ENCODE results near the gene RASGEF1C.

RASGEF1C gene

GRCh38 chr5:180209137-180209581 is at the start of gene RASGEF1C:
Gene RASGEF1C (minus strand): TSS chr5:180209211. CDS start chr5:180138052, 71,159 bp downstream.
- DNase-seq (ENCODE audit: low read depth in 3 of 3), result peak; percentile 30 to 64 (median 47)

DNA sequence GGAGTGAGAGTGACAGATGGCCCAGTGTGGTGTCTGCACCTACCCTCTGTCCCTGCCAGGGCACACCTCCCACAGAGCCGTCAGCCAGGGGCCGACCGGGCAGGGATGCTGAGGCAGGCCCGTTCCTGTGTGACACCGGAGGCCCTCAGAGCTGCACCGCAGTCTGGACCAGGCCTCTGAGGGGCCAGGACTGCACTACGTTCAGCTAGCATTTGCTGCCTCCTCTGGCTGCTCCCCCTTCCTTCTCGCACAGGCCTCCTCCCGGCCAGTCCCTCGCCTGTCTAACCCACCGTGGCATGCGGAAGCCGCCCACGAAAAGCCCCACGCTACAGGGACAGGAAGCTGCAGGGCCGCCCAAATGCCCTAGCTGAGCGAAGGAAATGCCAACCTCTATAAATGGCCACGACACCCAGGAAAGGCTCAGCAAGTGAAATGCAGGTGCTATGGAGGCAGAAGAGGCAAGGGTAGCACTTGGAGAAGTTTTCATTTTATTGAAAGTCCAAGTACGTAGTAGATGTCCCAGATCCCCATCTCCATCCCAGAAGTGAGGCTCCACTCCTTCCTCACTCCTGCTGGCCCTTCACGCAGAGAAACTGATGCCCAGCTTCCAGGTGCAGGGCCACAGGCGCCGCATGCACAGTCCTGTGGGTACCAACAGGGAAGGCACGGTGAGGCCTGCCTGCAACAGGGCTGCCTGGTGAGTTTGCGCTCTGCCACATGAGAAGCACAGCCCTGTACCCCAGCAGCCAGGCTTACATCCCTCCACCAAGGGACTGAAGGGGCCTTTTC is 44.2 kb upstream of the RASGEF1C start:
- no peak for DNase-seq (ENCODE audit: low read depth in 3 of 3)

DNA sequence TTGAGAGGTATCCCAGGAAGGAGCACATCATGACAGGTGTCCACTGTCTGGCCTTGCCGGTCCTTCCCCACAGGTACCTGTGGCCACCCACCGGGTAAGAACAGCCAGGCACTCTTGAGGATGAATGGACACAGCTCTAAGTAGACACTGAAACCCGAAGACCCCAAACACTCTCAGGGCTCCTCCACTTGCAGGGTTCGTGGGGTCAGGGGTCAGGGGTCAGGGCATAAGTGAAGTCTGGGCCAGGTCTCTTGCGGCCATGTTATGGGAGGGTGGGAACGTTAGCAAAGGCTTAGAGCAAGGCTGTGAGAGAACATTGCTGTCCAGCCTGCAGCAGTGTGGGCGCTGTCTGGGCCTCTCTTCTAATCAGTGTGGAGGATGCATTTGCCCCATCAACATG is 42.9 kb upstream of the RASGEF1C start:
- DNase-seq (ENCODE audit: low read depth in 3 of 3), result no peak

DNA sequence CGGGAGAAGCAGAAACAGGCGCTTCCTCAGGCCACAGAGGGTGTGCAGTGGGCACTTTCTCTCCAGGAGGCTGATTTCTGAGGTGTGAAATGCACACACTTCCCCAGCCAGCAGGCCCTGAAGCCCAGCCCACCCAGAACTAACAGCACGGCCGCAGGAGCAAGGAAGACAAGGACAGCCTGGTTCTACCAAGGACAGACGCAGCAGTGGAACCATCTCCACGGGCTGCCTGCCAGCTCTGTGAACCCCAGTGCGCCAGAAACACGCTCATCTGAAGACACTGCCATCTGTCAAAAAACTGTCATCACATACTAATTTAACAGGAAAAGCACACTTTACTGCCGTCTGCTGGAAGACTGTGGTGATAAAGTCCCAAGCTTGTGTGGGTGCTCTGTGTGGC is 42.1 kb upstream of the RASGEF1C start:
- DNase-seq (ENCODE audit: low read depth in 3 of 3), result no peak

GRCh38 chr5:180250329-180250728 is 41.3 kb upstream of the RASGEF1C start:
- DNase-seq (ENCODE audit: low read depth in 3 of 3), result no peak

- DNase-seq (ENCODE audit: low read depth in 3 of 3), result no peak
Observed at GRCh38 chr5:180241600-180241999, 32.6 kb upstream of the RASGEF1C start.

GRCh38 chr5:180238631-180239030 is 29.6 kb upstream of the RASGEF1C start:
- no peak for DNase-seq (ENCODE audit: low read depth in 3 of 3)

GRCh38 chr5:180235846-180236245 is 26.8 kb upstream of the RASGEF1C start:
- DNase-seq (ENCODE audit: low read depth in 3 of 3), result no peak

GRCh38 chr5:180235077-180235476 is 26.1 kb upstream of the RASGEF1C start:
- DNase-seq (ENCODE audit: low read depth in 3 of 3), result no peak

DNA sequence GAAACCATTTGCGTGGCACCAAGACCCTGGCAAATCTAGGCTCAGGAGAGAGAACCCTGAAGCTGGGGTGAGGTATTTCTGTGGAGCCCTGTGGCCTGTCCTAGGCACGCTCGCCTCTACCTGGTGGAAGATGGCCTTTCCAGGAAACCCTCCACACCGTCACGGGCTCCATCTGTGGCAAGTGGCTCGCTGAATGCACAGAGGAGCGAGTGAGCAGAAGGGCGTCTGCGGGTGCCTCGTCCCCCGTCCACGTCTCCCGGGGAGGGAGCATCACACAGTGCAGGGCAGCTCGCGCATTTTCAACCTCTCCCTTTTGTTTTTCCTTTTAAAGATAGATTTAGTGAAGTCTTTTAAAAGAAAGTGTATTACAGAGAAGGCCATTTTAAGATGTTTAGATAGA is 25.3 kb upstream of the RASGEF1C start:
- no peak for DNase-seq (ENCODE audit: low read depth in 3 of 3)

- no peak for DNase-seq (ENCODE audit: low read depth in 3 of 3)
Observed at GRCh38 chr5:180233729-180234128, 24.7 kb upstream of the RASGEF1C start.

GRCh38 chr5:180230017-180230416 is 21.0 kb upstream of the RASGEF1C start:
- no peak for DNase-seq (ENCODE audit: low read depth in 3 of 3)

GRCh38 chr5:180222056-180222455 is 13.0 kb upstream of the RASGEF1C start:
- no peak for DNase-seq (ENCODE audit: low read depth in 3 of 3)

- DNase-seq (ENCODE audit: low read depth in 3 of 3), result no peak
Observed at GRCh38 chr5:180217797-180218196, 8.8 kb upstream of the RASGEF1C start.

- DNase-seq (ENCODE audit: low read depth in 3 of 3), result no peak
Observed at GRCh38 chr5:180216646-180217171, 7.7 kb upstream of the RASGEF1C start.

DNA sequence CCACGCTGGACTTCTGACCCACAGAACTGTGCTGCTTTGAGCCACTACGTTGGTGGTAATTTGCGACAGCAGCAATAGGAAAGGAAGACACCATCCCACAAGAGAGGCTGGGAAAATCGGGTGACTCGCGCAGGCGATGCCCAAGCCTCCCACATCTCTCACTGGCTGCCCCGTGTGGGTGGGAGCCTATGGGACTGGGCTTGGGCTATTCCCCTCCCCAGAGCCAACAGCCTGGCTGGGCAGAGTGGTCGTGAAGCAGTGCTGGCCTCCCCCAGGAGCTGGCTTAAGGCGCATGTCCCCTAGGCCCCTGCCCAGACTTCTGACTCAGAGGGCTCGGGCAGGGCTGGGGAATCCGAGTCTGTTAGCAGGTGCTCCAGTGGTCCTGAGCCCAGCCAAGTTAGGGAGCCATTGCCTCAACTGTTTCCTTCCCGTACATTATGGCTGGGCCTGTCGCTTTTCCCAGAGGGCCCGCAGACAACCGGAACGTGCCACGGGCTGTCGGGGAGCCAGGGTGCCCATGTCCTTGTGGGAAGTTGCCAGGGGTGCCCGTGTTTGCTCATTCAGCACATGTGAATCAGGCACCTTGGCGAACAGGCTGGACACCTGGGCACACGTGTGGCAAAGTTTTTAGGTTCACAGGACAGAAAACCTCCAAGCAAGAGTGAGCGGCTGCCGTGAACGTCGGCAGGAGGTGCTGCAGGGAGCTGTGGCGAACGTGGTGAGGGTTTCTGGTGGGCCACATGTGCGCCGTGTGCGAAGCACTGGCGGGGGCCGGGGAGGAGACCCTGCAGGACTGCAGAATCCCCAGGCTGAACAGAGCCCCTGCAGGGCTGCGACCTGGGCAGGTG is 7.0 kb upstream of the RASGEF1C start:
- no peak for DNase-seq (ENCODE audit: low read depth in 3 of 3)

- DNase-seq (ENCODE audit: low read depth in 3 of 3), result no peak
Observed at GRCh38 chr5:180214870-180215770, 6.1 kb upstream of the RASGEF1C start.

- no peak for DNase-seq (ENCODE audit: low read depth in 3 of 3)
Observed at GRCh38 chr5:180213657-180214207, 4.7 kb upstream of the RASGEF1C start.

- DNase-seq (ENCODE audit: low read depth in 3 of 3), result no peak
Observed at GRCh38 chr5:180213256-180213600, 4.2 kb upstream of the RASGEF1C start.

DNA sequence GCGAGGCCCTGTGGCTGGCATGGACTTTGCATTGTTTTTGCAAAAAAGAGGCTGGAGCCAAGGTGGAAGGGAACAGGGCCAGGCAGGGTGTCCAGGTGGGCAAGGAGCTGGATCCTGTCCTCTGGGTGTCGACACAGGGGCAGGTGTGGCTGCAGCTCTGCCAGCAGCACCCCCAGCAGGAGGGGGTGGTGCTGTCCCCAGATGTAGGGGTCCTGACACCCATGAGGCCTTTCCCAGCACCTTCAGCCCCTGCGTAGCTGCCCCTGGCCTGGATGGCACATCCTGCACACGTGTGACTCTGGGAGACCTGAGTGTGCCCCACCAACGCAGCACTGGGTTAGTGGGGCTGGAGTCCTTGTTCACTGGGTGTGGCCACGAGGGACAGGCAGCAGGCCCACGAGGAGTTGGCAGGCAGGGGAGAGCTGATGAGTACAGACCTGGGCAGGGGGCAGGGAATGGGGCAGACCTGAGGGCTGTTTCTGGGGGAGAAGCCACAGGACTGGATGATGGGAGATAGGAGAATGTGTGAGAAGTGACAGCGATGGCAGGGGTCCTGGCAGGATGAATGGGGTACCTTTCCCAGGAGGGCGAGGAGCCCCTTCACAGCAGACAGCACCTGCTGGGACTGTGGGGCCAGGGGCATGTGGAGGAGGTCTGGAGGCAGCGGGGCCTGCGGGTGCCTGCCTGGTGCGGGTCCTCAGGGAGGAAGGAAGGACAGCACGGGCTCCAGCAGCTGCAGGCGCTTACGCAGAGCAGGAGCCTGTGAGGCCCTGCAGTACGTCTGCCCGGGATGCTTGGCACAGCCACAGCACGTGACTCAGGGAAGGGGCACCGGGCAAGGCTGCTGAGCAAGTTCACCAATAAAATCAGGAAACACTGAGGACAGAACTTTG is 3.6 kb upstream of the RASGEF1C start:
- DNase-seq (ENCODE audit: low read depth in 3 of 3), result no peak

- DNase-seq (ENCODE audit: low read depth in 3 of 3), result no peak
Observed at GRCh38 chr5:180211761-180212035, 2.7 kb upstream of the RASGEF1C start.

Measured in stimulated activated CD4-positive, alpha-beta T cell treated with anti-CD3 and anti-CD28 coated beads, TNF-alpha, amount 100 ng/mL, for 24 hours (primary cell).